DMS114 treated with DMSO at 0.1 percent for 48 hours (cell line): ENCODE measurements around the gene DYNC2LI1.

Source experiments
- DNase-seq: peaks from one replicate; lab custom pipeline; 2025; ENCODE audit not compliant: unreplicated experiment; lab: John Stamatoyannopoulos, UW

DYNC2LI1 gene

DNA sequence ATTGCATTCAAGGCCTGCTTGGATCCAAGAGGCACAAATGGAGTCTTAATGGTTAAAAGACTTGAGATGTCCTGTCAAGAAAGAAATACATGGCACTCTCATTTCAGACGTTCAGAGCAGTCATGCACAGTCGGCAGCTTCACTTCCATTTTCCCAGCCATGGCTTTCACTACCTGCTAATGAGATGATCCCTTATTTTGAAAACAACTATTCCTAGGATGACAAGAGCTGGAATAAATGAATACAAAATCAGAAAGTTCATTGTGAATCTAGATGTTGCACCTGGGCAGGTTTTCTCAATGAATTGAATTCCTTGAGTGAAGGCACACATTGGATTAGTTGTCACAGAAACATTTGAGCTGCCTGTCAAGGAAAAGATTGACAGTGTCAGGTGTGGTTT is 39.1 kb downstream of the DYNC2LI1 start:
- DNase-seq: no peak

DNA sequence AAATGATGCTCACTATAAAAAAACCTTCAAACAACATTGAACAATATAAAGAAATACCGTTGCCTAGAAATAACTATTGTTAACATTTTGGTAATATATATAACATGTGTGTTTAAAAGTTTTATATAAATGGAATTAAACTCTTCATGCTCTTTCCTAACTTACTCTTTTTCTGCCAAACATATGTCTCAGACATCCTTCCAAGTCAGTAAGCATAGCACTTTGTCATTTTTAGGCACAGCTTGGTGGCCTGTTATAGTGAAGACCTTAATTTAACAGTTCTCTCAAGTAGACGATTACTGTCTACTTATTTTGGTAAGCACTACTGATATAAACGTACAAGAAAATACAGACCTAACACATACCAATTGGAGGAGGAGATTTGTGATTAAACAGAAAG is 40.9 kb downstream of the DYNC2LI1 start:
- no peak for DNase-seq

DNA sequence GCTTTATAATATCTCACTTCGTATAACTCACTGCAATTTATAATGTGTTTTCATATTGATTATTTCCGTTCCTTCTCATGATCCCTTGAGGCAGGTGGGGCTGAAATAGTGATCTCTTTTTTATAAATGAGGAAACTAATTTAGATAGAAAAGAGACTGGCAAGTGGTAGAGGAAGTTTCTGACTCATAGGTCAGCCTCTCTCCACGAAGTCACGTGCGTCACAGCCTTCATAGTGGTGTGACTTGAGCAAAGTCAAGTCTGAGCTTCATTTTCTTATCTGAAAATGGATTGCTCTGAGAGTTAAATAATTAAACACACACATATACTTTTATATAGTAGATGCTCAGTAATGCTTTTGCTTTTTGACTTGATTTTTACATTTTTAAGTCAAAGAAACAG is 44.9 kb downstream of the DYNC2LI1 start:
- DNase-seq: no peak

DNA sequence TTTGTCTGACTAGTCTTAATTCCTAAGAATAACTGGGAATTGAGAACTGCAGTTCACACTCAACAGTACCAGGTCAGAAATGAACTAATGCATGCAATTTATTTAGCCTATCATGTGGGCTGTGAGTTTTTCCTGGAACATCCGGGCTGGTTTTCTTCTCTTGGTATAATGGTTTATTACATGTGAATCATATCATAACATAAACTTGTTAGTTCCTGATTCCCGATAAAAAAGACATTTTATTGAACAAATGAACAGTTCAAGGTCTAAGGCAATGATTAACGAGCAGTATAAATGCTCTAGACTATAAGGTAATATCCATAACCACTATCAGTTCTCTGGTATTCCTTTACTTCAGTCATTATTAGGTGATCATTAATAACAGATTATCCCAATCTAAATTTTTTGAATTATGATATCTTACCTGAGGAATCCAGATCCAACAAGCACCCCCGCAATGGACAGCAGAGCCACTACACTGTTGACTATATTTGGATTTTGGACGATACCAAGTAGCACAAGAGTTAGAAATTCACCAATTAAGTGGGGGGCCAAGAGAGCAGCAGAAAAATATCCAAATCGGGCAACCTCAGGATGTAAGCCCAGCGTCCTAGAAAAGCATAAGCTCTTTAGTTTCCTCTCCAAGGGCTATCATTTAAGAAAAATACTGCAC is 45.8 kb downstream of the DYNC2LI1 start:
- no peak for DNase-seq

DNA sequence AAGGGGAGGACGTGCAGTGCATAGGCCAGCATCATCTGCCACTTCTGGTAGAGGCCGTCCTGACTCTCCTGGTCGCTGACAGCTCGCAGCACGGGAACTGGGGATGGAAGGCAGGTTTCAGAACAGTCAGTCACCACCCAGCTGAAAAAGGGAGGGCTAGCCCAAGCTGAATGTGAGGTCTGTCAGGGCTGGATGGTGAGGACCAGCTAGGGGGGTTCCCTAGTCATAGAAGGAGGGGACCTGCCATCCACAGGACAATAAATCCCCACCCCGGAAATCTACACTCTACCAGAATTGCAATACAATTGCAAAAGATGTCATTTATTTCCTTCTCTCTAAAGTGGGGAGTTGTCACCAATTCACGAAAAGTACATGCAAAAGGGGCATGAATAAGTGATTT is 49.0 kb downstream of the DYNC2LI1 start:
- no peak for DNase-seq

DNA sequence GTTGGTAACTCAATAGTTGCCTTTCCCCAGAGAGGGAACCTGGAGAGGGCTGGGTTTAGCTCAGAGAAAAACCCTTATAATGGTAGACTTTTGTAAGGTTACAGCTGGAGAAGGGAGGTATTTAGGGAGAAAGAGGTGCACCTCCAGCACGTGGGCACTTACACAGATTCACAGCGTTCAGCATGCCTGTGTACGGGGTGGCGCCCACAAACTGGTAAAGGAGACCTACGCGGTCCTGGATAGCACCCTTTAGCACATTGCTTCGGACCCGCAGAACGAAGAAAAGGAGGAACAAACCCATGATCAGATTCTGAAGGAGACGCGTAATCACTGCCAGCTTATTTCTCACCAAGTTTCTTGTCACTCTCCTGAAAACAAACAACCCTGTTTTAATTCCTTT is 49.9 kb downstream of the DYNC2LI1 start:
- no peak for DNase-seq

DNA sequence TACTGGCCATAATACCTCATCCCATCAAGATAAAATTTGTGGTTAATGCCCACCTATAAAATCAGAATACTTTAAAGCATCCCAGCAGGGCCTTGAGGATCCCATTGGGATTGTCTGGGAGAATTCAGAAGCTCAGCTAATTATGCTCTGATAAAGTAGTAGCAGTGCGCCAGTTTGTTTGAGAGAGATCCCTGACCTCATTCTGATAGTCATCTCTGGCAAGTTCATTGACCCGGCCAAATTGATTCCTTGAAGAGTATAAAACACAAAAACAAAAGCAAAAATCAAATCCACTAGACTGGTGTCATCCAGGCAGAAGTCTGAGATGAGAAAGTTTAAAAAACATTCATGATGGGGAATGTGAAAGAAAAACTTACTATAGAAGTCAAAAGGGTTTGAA is 50.7 kb downstream of the DYNC2LI1 start:
- no peak for DNase-seq

DNA sequence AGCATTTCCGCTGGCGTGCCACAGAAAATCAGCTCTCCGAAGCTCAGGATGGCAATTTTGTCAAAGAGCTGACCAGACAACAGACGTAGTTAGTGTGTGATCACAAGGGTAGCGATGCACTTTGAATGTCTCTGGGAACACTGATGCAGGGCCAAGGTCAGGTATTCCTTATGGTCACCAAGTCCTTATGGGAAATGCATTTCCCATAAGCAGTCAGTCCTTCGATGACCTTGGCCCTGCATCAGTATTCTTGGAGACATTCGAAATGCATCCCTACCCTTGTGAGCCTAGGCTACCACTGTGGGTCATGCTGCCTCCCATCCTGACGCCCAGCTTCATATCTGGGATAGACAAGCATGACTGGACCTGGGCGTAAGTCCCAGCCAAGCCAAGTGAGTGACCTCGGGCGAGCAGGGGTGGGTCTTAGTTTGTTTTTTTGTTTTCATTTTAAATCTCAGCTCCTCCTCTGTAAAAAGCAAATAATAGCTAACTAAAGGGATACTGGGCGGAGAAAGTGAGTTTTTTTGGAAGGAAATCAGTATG is 51.2 kb downstream of the DYNC2LI1 start:
- DNase-seq: no peak

DNA sequence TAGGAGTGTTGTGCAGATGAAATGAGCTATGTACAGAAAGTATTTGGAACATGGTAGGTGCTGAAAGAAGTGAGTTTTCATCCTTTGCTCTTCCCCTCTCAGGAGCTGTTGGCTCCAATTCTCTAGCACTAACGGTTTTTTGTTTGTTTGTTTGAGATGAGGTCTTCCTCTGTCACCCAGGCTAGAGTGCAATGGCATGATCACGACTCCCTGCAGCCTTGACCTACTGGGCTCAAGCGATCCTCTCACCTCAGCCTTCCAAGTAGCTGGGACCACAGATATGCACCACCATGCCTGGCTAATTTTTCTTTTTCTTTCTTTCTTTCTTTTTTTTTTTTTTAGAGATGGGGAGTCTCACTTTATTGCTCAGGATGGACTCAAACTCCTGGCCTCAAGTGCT is 52.0 kb downstream of the DYNC2LI1 start:
- DNase-seq: no peak

DNA sequence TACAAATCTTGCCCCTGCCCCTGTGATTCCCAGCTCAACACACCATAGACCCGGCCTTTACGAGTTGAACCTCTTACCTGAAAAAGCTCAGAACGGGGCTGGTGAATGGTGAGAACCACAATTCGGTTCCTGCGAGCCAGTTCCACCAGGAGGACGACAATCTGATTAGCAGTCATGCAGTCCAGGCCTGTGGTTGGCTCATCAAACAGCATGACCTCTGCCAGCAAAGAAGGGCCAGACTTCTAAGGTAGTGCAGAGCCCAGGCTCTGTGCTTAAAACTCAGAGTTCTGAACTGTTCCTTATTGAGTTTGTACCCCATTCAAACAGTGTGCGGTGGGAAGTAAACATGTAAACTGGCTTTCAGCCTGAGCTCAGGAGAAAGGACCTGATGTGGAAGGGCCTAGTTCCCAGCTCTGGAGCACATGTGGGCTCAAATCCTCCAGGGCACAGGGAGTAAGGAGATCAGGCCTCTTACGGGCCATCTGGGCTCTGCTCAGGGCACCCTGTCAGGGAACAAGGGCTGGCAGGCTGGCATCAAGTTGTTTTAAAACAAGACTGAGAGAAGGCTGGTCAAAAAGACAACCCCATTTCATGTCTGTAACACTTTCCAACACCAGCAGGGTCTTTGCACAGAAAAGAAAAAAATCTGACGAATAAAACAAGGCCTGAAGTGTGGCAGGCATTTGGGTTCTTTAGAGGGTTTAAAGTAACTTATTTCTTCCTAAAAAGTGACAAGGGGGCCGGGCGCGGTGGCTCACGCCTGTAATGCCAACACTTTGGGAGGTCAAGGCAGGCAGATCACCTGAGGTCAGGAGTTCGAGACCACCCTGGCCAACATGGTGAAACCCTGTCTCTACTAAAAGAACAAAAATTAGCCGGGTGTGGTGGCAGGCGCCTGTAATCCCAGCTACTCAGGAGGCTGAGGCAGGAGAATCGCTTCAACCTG is 52.7 kb downstream of the DYNC2LI1 start:
- DNase-seq: no peak

DNA sequence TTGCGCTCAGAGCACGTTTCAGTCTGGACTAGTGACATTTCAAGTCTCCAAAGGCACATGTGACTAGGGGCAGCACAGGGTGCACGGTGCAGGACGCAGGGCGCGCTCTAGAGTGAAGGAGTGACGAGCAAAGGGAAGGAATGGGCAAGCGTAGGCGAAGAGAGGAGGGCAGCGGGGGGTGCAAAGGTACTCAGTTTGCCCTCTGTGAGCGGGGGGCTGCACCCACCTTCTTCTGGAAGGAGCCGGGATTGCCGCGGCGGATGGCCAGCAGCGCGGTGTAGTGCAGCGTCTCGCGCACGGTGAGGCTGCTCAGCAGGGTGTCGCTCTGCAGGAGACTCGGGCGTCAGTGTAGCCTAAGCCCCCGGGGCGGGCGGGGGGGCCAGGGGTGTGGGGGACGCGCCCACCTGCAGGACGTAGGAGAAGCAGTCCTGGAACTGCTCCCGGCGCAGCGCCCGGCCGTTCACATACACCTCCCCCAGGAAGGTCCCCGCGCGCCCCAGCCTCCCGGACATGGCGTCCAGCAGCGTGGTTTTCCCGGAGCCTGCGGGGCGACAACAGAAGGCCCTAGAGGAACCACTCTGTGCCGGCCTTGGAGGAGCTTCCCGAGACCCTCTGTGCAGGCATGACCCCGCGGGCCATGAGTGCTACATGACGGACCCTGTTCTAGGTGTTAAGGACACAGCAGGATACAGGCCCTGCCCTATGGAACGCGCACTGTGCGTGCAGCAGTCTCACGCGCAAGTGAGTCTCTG is 57.9 kb downstream of the DYNC2LI1 start:
- no peak for DNase-seq

DNA sequence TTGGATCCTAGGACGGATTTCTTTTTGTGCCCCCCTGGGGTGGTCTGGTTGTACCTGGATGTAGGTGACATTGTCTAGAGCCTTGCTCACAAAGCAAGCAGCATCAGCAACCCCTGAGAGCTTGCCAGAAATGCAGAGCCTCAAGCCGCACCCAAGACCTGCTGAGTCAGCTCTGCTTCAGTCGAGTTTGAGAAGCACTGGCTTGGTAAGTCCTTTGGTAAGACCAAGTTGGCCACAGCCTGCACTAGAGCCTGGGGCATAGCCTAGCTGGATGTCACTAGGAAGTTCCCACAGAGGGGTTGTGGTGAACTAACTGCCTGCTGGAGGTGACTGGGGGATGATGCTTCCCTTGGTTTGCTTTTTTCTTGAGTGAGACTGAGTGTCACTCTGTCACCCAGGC is 58.6 kb downstream of the DYNC2LI1 start:
- no peak for DNase-seq

DNA sequence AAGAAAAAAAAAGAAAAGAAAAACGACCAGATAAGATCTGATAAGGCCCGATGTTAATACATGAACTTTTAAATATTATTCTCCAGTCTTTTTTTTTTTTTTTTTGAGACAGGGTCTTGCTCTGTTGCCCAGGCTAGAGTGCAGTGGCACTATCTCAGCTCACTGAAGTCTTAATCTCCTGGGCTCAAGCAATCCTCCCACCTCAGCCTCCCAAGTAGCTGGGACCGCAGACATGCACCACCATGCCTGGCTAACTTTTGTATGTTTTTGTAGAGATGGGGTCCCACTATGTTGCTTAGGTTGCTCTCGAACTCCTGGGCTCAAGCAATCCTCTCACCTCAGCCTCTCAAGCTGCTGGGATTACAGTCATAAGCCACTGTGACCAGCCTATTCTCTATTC is 63.2 kb downstream of the DYNC2LI1 start:
- no peak for DNase-seq

DNA sequence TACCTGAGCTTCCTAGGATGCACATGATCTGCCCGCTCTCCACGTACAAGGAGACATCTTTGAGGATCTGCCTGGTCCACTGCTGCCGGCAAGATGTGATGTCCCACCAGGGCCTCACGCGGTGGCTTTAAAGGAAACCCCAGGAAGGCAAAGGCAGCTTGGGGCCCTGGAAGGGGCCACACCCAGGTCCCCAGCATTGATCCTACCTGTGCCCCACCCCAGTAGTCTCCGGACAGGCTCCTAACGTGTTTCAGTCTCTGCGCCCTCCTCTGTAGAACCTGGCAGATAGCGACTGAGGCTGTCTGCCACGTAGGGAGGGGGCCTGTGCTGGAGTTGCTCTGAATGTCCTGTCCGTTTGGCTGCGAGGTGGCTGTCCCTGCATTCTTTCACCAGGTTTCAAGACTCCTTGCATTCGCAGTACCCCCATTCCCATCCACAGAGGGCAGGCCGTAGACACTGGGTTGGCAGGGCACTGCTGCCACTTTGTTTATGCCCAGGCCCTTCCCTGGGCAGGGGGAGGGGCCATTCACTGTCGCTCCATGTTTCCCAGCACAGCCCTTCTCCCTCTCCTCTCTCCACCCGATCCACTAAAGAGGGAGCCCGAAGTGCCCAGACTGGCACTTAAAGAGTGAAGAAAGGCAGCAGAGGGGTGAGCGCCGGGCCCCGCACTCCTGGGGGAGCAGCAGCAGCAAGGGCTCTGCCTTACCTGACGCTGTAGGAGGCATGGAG is 64.2 kb downstream of the DYNC2LI1 start:
- no peak for DNase-seq

DNA sequence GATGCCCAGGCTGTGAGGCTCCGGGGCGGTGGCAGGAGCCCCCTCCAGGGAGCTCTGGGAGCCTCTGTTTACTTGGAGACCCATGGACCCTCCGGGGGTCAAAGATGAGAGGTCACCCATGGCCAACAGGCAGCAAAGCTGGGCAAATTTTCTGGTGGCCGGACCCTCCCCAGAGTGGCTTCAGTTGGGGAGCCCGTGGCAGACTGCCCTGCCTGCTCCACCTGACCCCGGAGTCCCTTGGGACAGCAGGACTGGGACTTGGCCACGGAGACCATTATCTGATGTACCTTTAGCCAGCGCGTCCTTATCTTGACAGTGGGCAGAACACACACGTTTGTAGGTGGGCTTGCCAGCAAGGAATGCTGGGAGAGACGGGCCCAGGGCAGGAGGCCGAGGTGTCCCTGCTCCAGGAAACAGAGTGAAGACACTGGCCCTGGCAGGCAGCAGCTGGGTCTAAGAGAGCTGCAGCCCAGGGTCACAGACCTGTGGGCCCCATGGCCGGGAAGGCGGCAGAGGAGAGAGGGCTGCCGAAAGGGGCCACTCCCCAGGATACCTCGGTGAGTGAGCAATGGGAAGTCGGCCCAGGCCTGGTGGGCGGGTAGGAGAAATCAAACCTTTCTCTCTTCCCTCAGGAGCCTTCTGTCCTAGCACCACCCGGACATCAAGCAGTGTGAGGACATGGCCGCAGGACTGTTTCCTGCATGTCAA is 64.9 kb downstream of the DYNC2LI1 start, which contains the start of the genes ABCG5 and ABCG8:
TSS of gene ABCG5 (minus strand) at position 280 of the 708 bp plus-strand sequence. CDS start at position 120, 160 bp downstream.
TSS of gene ABCG8 (plus strand) at position 412 of the 708 bp plus-strand sequence. CDS start at position 495, 83 bp downstream.
- DNase-seq: no peak

DNA sequence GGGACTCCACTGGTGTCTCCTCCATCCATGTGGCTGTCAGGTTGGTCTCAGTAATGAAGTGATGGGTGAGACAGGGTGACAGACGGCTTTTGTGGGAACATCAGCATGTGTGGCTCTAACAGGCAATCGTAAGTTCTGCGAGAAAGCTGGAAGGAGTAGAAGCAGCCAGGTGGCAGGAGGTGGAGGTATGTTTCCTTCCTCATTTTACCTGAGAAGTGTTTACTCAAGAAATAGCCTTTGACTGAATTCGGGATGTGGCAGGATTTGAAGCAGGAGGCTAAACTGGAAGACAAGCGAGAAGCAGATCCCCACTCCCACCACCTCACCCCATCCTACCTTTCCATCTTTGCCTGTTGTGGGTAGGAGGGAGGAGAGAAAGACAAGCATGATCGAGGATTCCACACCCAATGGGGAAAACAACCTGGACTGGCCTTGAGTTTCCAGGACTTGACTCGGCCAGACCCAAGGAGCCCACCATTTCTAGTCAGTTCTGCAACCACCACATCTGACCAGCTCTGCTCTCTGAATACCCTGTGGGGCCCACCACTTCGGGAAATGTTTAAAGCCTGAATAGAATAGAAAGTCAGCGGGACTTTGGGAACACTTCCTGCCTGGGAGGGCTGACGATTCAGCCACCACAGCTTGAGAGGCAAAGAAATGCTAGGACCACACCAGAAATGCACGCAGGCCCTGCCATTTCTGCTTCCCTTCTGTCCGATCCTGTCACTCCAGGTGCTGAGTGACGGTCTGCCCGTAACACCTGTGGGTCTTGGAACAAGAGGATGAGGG is 66.1 kb downstream of the DYNC2LI1 start:
- DNase-seq: no peak

DNA sequence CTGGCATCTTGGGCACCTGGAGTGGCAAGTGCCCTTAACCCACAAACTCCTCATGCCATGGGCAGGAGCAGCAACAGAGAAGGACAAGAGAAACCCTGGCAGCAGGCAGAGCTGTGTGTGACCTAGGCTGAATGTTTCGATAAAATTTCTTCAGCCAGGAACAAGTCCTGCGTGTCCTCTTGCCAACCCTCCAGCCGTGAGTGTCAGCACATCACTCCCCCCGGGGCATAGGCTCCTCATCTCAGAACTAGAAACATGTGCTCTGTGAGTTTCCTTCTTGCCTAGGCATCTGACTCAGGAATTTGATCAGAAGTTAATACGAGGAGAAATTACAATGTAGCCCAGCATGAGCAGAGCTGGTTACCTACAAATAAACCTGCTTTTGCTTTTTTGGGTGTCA is 67.1 kb downstream of the DYNC2LI1 start:
- DNase-seq: no peak

DNA sequence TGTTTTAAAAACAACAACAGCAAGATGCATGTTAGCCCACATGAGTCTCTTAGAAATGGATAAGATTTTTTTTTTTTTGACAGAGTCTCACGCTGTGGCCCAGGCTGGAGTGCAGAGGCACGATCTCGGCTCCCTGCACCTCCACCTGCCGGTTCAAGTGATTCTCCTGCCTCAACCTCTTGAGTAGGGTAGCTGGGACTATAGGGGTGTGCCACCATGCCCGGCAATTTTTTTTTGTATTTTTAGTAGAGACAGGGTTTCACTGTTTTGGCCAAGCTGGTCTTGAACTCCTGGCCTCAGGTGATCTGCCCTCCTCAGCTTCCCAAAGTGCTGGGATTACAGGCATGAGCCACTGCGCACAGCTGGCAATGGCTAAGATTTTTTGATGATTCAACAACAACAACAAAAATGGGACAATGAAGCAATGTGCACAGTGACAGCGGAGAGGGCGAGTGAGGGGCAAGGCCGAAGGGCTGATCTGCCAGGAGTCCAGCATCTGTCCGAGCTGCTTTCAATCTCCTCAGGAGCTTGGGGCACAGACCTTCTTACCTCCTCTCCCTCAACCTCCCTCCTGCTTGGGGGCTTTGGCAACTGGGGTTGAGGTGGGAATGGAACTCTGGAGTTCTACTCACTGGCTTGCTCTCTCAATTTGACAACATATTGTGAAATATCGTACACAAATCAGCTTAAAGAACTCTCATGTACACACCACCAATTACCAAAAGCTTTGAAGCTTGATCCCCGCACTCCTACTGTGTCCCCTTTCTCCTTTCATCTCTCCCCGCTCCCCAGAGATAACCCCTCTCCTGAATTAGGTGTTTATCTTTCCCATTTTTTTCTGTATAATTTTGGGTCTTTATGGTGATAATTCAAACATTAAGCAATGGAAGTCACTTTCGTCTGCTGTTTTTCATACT is 68.4 kb downstream of the DYNC2LI1 start:
- no peak for DNase-seq
